K562 (cell line): ENCODE results near the gene RSRC1. TPM values are rescaled to one million over a fixed set of nuclear protein-coding genes. Genes with fewer than 3 reads are reported as not detected.
"Not testable (repeated sequence)": the region's sequence is repeated elsewhere in the genome, so short reads cannot be mapped to it uniquely, and the experiment has no call there.

Source experiments
- ATAC-seq: fragments of 200-7000 bp; cut with Tn5 transposase; 3 replicates; pipeline ENCODE4 v1.9.1; 2020; ENCODE audit warnings: moderate library complexity
- BruUV-seq: library from RNA; stranded (reverse); fragments of 400-500 nt; replicated peaks from 2 replicates; lab custom pipeline; 2021; lab: Mats Ljungman, UMichigan
- CTCF ChIA-PET: fragments of 300-600 bp; formaldehyde crosslinking; extraction: SDS; loops from one replicate; lab custom pipeline; 2021; ENCODE audit warnings: low intra/inter-chr PET ratio; lab: Yijun Ruan, JAX
- POLR2A ChIA-PET: fragments of 300-600, 350-650 bp; sonication (Branson Sonifier 250); formaldehyde crosslinking; extraction: SDS; loops from one replicate; lab custom pipeline; 2021; ENCODE audit warnings: antibody characterized with exemption, inconsistent platforms; lab: Yijun Ruan, JAX
- DNase-seq, 4 experiments: peaks; one replicate each; pipeline versions ENCODE4 v3.0.0 to v3.0.0-alpha.2; 2011 to 2018; ENCODE audit warnings: low spot score in 3 of 4, mixed read lengths in 3 of 4; ENCODE audit errors: extremely low read depth in 1 of 4
- FAIRE-seq: peaks from 2 replicates; lab custom pipeline; 2011; peaks lifted over from hg19 to GRCh38; lab: Jason Lieb, UNC
- H2AFZ ChIP-seq: 2 replicates; pipeline ENCODE4 v1.6.0; 2011; ENCODE audit warnings: low read depth, low read length, control low read depth, inconsistent platforms
- H3K27ac ChIP-seq: fragments of 200-600 bp; 3 replicates; pipeline ENCODE4 v1.8.0; 2011; ENCODE audit warnings: low read depth, mild to moderate bottlenecking, control low read depth, inconsistent platforms, low read length, moderate library complexity, mixed read lengths; ENCODE audit errors: extremely low read depth
- H3K27me3 ChIP-seq, 2 experiments: fragments of 300-600 bp in 1 of 2; 2 replicates in 1 of 2; 3 replicates in 1 of 2; pipeline versions ENCODE4 v1.6.0 to v1.8.0; 2011; ENCODE audit warnings: inconsistent platforms in 2 of 2, low read length in 2 of 2, mild to moderate bottlenecking in 1 of 2, mixed read lengths in 1 of 2, moderate library complexity in 1 of 2; ENCODE audit not compliant: control insufficient read depth in 2 of 2, insufficient read depth in 2 of 2
- H3K36me3 ChIP-seq: fragments of 300-600 bp; 3 replicates; pipeline ENCODE4 v1.8.0; 2011; ENCODE audit warnings: mild to moderate bottlenecking, low read length, inconsistent platforms; ENCODE audit not compliant: control insufficient read depth, insufficient read depth
- H3K4me1 ChIP-seq, 2 experiments: fragments of 200-600 bp in 1 of 2; replicated peaks in 1 of 2; 2 replicates in 1 of 2; 3 replicates in 1 of 2; pipeline versions ENCODE4 v1.5.1 to v1.8.0; 2011; ENCODE audit warnings: inconsistent platforms in 2 of 2, low read length in 2 of 2, mild to moderate bottlenecking in 1 of 2, mixed read lengths in 1 of 2, moderate library complexity in 1 of 2; ENCODE audit not compliant: control insufficient read depth in 2 of 2, insufficient read depth in 2 of 2
- H3K4me2 ChIP-seq: 2 replicates; pipeline ENCODE4 v1.6.1; 2011; ENCODE audit warnings: low read length, control low read depth, inconsistent platforms, mixed read lengths; ENCODE audit not compliant: insufficient read depth
- H3K4me3 ChIP-seq: fragments of 200-600 bp; sonication (generic), shearing (Covaris generic); 2 replicates; pipeline ENCODE4 v1.5.1; 2016; ENCODE audit warnings: control low read depth, inconsistent platforms
- H3K79me2 ChIP-seq: fragments of 200-600 bp; 3 replicates; pipeline ENCODE4 v1.8.0; 2011; ENCODE audit warnings: low read length, inconsistent platforms; ENCODE audit not compliant: control insufficient read depth, insufficient read depth
- H3K9ac ChIP-seq, 2 experiments: 2 replicates each; pipeline versions ENCODE4 v1.6.0 to v1.6.1; 2011; ENCODE audit warnings: low read depth in 2 of 2, low read length in 2 of 2, control low read depth in 1 of 2, inconsistent platforms in 1 of 2, mild to moderate bottlenecking in 1 of 2, mixed read lengths in 1 of 2; ENCODE audit not compliant: insufficient read depth in 1 of 2
- H3K9me1 ChIP-seq: one replicate; pipeline ENCODE4 v1.6.0; 2011; ENCODE audit warnings: inconsistent platforms, mild to moderate bottlenecking, low read length, moderate library complexity; ENCODE audit not compliant: control insufficient read depth, insufficient read depth
- H3K9me3 ChIP-seq: replicated peaks from 2 replicates; pipeline ENCODE4 v1.5.1; 2011; ENCODE audit warnings: low read depth, low read length, inconsistent platforms; ENCODE audit not compliant: control insufficient read depth, insufficient read depth
- H4K20me1 ChIP-seq: replicated peaks from 2 replicates; pipeline ENCODE4 v1.6.1; 2011; ENCODE audit warnings: low read length, inconsistent platforms, mixed read lengths; ENCODE audit not compliant: control insufficient read depth, insufficient read depth
- CBX1 ChIP-seq: sonication (generic); IDR thresholded peaks from 2 replicates; pipeline ENCODE4 v1.6.1; 2016; ENCODE audit warnings: antibody characterized with exemption, low read depth, mild to moderate bottlenecking
- CXXC5 ChIP-seq: fragments of 250-450 bp; sonication (Bioruptor Pico); IDR thresholded peaks from 2 replicates; pipeline ENCODE4 v1.8.0; 2022; ENCODE audit warnings: inconsistent platforms, mild to moderate bottlenecking, moderate library complexity
- DLX4 ChIP-seq: fragments of 250-450 bp; sonication (Bioruptor Pico); IDR thresholded peaks from 2 replicates; pipeline ENCODE4 v1.6.1; 2021; ENCODE audit warnings: mild to moderate bottlenecking
- ERF ChIP-seq: fragments of 450-650 bp; formaldehyde crosslinking; IDR thresholded peaks from 2 replicates; pipeline ENCODE4 v1.4.0; 2020; ENCODE audit warnings: mild to moderate bottlenecking, mixed read lengths
- RNF2 ChIP-seq: sonication (generic); IDR thresholded peaks from 2 replicates; pipeline ENCODE4 v1.6.1; 2016
- STAT5A ChIP-seq: IDR thresholded peaks from 2 replicates; pipeline ENCODE4 v1.6.1; 2012; ENCODE audit warnings: low read length, inconsistent platforms, borderline replicate concordance
- ZNF121 ChIP-seq: sonication (generic); formaldehyde crosslinking; conservative IDR thresholded peaks from 2 replicates; pipeline ENCODE4 v1.8.0; 2022; ENCODE audit warnings: missing genetic modification reagents
- ZNF318 ChIP-seq, 2 experiments: fragments of 450-650 bp; IDR thresholded peaks; 2 replicates each; pipeline ENCODE4 v1.6.1; 2016; ENCODE audit warnings: mild to moderate bottlenecking in 2 of 2, borderline replicate concordance in 1 of 2, low read depth in 1 of 2, moderate library complexity in 1 of 2
- WGBS: fragments of 100-300 bp; shearing (Covaris generic); methylation state at CpG from one replicate; pipeline ENCODE4 v1.1.6; 2016; ENCODE audit warnings: low coverage, mixed read lengths; ENCODE audit not compliant: insufficient coverage; ENCODE audit errors: missing lambda C conversion rate; 5-methylcytosine and 5-hydroxymethylcytosine counted together
- in situ Hi-C: fragments of 300-500 bp; cut with MboI; formaldehyde crosslinking; loops from 4 replicates; pipeline ENCODE4 v1.15.0; 2018; ENCODE audit warnings: inconsistent platforms, mixed read lengths
- intact Hi-C: fragments of 100-400 bp; cut with micrococcal nuclease; formaldehyde crosslinking; loops from 2 replicates; pipeline ENCODE4 v1.14.2; 2022
- polyA plus RNA-seq, 8 experiments: library from polyadenylated mRNA; depleted of rRNA in 4 of 8; stranded (reverse) in 5 of 8; unstranded in 3 of 8; fragments of >200 nt; fragmentation: Nextera tagmentation in 2 of 8; fragmentation: Illumina TruSeq in 1 of 8; extraction: Ambion mirVana in 2 of 8; extraction: Trizol in 1 of 8; gene quantifications; 2 replicates each; pipeline versions ENCODE4 v1.2.1 to v1.2.3, GENCODE V29; 2011 to 2014; ENCODE audit warnings: inconsistent platforms in 1 of 8, missing spikeins in 1 of 8
- total RNA-seq, 7 experiments: library from RNA; depleted of rRNA in 6 of 7; stranded (reverse); fragments of >200 nt in 6 of 7; fragmentation: Illumina TruSeq in 2 of 7; extraction: Trizol in 2 of 7; gene quantifications; 2 replicates each; pipeline versions ENCODE4 v1.2.1 to v1.2.3, GENCODE V29; 2011 to 2021; ENCODE audit warnings: low replicate concordance in 1 of 7

Gene RSRC1
- total and polyA plus RNA-seq, 9 of the 15 experiments (the other 6 are each of a cell fraction or from before 2014, with no cell fraction given) = 19.3 to 128 (median 75.5) TPM

- TF ChIP-seq CBX1 (peak; percentile 87; the same call in 1 of the 2 replicates), ZNF121 (CRISPR knock-in tag) (no peak), RNF2 (peak; percentile 22; the same call in 1 of the 2 replicates), STAT5A (no peak; the same call in 1 of the 2 replicates), DLX4 (CRISPR knock-in tag) (no peak), ZNF318 (IDR thresholded peaks at IDR 0.05; ENCODE audit: borderline replicate concordance in 1 of 2, low read depth in 1 of 2) (0 out of 4 replicates have a peak, but pooled peaks of 1 of the 2 experiments have one; percentile 36), CXXC5 (CRISPR knock-in tag) (peak; percentile 91), ERF (CRISPR knock-in tag) (peak; percentile 15; the same call in 1 of the 2 replicates)
- TF ChIP-seq, all 486 proteins: peak for 174
These were observed at the start of gene RSRC1 (continued) for GRCh38 chr3:158109804-158110657.

- H3K79me2 ChIP-seq, DNase-seq: not testable (repeated sequence)
- 3% methylated on average over 2 of the region's 2 CpGs for WGBS
These were observed 44.3 kb upstream of the RSRC1 start for GRCh38 chr3:158065574-158065973.

More at GRCh38 chr3:158065574-158065973, 44.3 kb upstream of the RSRC1 start:
- H3K4me2 ChIP-seq, H3K27me3 ChIP-seq, H3K36me3 ChIP-seq, FAIRE-seq, CTCF ChIA-PET, BruUV-seq, H3K27ac ChIP-seq, H3K4me3 ChIP-seq, H4K20me1 ChIP-seq, H2AFZ ChIP-seq, ATAC-seq, H3K4me1 ChIP-seq, H3K9me1 ChIP-seq, H3K9ac ChIP-seq, H3K9me3 ChIP-seq, POLR2A ChIA-PET, in situ Hi-C loops: not testable (repeated sequence)
- intact Hi-C loops = loop anchor here (10.0 kb wide), 1 partner anchor 441 kb away; no protein-coding TSS in a partner anchor
